Muscle layer of colon (tissue), 2 donors: ENCODE data around the gene CNIH3.

Experiments used
- H3K27ac ChIP-seq: one replicate; pipeline ENCODE4 v1.7.0; 2013; ENCODE audit warnings: low read depth, mild to moderate bottlenecking, low read length, moderate library complexity
- H3K27me3 ChIP-seq, 2 donors: one replicate each; pipeline ENCODE4 v1.7.0; 2013; ENCODE audit warnings: low read length in 2 of 2, mild to moderate bottlenecking in 2 of 2; ENCODE audit not compliant: insufficient read depth in 2 of 2, control insufficient read depth in 1 of 2
- H3K36me3 ChIP-seq: one replicate; pipeline ENCODE4 v1.7.0; 2013; ENCODE audit warnings: mild to moderate bottlenecking, low read length; ENCODE audit not compliant: insufficient read depth
- H3K4me1 ChIP-seq: one replicate; pipeline ENCODE4 v1.7.0; 2013; ENCODE audit warnings: mild to moderate bottlenecking, low read length; ENCODE audit not compliant: insufficient read depth
- H3K4me3 ChIP-seq, 2 donors: one replicate each; pipeline ENCODE4 v1.7.0; 2013; ENCODE audit warnings: low read length in 2 of 2, low read depth in 1 of 2, mild to moderate bottlenecking in 1 of 2, moderate library complexity in 1 of 2
- H3K9ac ChIP-seq: one replicate; pipeline ENCODE4 v1.7.0; 2013; ENCODE audit warnings: low read length
- H3K9me3 ChIP-seq: one replicate; pipeline ENCODE4 v1.7.0; 2013; ENCODE audit warnings: mild to moderate bottlenecking, low read length
- donor health status: abdominal sarcoma.
- donor health status: Adenocarcinoma of cecum.

Gene CNIH3

GRCh38 chr1:224632381-224632871 lies 16.3 kb downstream of the CNIH3 start:
- no peak overlapping the region for H3K9ac ChIP-seq
- no peaks in the 10 kb centered on the region for H3K4me1 ChIP-seq
- no peak overlapping the region for H3K4me3 ChIP-seq
- no peaks in the 10 kb centered on the region for H3K27me3 ChIP-seq
- no peak overlapping the region for H3K27ac ChIP-seq
- no peaks in the 10 kb centered on the region for H3K36me3 ChIP-seq
- H3K9me3 ChIP-seq: no peaks in the 10 kb centered on the region

DNA sequence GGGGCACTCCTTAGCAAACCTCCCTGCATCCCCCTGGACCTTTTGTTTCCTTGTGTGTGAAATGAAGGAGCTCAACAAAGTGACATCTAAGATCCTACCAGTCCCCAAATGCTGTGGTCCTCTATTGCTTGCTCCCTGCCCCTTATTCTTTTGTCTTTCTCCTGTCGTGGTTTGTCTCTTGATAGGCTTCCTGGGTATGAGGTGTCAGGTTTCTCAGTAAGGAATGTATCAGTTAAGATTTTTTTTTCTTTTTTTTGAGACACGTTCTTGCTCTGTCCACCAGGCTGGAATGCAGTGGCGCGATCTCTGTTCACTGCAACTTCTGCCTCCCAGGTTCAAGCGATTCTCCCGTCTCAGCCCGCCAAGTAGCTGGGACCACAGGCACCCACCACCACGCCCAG lies 16.8 kb downstream of the CNIH3 start:
- Histone ChIP-seq H3K9me3 (no peaks in the 10 kb centered on the region), H3K36me3 (no peaks in the 10 kb centered on the region), H3K4me3 (no peak overlapping the region), H3K27ac (no peak overlapping the region), H3K9ac (no peak overlapping the region), H3K4me1 (no peaks in the 10 kb centered on the region), H3K27me3 (no peaks in the 10 kb centered on the region)

DNA sequence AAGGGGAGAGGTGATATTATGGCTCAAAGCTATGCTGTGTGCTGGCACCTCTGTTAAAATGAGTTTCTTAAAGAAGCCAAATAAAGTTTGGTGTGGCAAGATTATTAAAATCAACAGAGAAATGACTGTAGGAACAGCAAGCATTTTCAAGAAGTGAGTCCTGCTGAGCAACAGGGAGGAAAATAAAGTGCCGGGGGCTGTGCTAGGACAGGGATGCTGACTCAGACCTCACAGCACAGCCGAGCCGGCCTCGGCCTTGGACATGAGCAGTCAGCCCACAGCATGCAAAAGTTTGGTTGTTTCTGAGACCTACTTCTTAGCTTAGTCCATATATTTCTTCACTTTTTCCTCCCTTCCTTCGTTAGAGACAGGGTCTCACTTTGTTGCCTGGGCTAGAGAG lies 19.2 kb downstream of the CNIH3 start:
- H3K9me3 ChIP-seq: no peaks in the 10 kb centered on the region
- H3K4me3 ChIP-seq: no peak overlapping the region
- no peaks in the 10 kb centered on the region for H3K4me1 ChIP-seq
- no peak overlapping the region for H3K27ac ChIP-seq
- no peaks in the 10 kb centered on the region for H3K27me3 ChIP-seq
- H3K36me3 ChIP-seq: no peaks in the 10 kb centered on the region
- no peak overlapping the region for H3K9ac ChIP-seq

DNA sequence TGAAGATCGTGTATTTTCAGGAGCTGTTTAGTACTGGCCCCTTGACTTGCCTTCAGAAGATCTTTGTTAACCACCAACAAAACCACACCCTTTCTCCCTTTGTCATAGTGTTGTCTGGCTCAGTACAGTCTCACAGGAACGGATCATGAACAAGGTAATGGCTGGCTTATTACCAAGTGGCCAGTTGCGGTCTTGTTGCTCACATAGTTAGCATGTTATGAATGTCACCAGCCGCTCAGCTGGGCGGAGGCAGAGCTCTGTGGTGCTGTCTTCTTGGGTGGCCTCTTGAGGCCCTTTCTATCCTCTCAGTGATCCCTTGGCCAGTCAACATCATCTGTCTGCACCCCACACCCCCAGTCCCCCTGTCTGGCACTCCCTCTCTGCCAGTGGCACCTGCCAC lies 21.4 kb downstream of the CNIH3 start:
- Histone ChIP-seq H3K9me3 (no peaks in the 10 kb centered on the region), H3K27ac (no peak overlapping the region), H3K4me3 (no peak overlapping the region), H3K27me3 (no peaks in the 10 kb centered on the region), H3K4me1 (no peaks in the 10 kb centered on the region), H3K36me3 (no peaks in the 10 kb centered on the region), H3K9ac (no peak overlapping the region)

- Histone ChIP-seq H3K36me3 (no peaks in the 10 kb centered on the region), H3K9ac (no peak overlapping the region), H3K27me3 (no peaks in the 10 kb centered on the region), H3K4me1 (no peaks in the 10 kb centered on the region), H3K9me3 (no peaks in the 10 kb centered on the region), H3K27ac (no peak overlapping the region), H3K4me3 (no peak overlapping the region)
Observed at GRCh38 chr1:224637936-224638335, 21.8 kb downstream of the CNIH3 start.

- Histone ChIP-seq H3K36me3 (no peaks in the 10 kb centered on the region), H3K9me3 (no peaks in the 10 kb centered on the region), H3K4me1 (no peaks in the 10 kb centered on the region), H3K27me3 (no peaks in the 10 kb centered on the region), H3K27ac (no peak overlapping the region), H3K9ac (no peak overlapping the region), H3K4me3 (no peak overlapping the region)
Observed at GRCh38 chr1:224639426-224639975, 23.4 kb downstream of the CNIH3 start.

DNA sequence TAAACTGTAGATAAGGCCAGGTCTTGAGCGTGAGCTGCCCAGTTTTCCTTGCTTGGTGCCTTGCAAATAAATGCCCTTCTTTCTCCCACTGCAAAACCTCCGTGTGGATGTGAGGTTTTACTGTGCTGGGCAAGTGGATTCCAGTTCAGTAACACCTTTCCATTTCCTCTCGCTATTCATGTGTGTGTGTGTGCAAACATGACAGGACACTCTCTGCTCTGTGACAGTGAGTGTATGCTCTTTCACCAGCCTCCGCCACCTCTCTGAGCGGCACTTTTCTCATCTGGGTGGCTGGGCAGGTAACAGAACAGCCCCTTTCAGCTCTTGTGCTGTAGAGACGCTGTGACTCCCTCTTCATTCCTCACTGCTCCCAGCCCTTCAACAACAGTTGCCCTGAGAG lies 23.9 kb downstream of the CNIH3 start:
- Histone ChIP-seq H3K27ac (no peak overlapping the region), H3K36me3 (no peaks in the 10 kb centered on the region), H3K27me3 (no peaks in the 10 kb centered on the region), H3K9ac (no peak overlapping the region), H3K9me3 (no peaks in the 10 kb centered on the region), H3K4me1 (no peaks in the 10 kb centered on the region), H3K4me3 (no peak overlapping the region)

- Histone ChIP-seq H3K4me3 (no peak overlapping the region), H3K9me3 (no peaks in the 10 kb centered on the region), H3K4me1 (no peaks in the 10 kb centered on the region), H3K27ac (no peak overlapping the region), H3K36me3 (no peaks in the 10 kb centered on the region), H3K9ac (no peak overlapping the region), H3K27me3 (no peaks in the 10 kb centered on the region)
Observed at GRCh38 chr1:224640587-224640986, 24.5 kb downstream of the CNIH3 start.

GRCh38 chr1:224641030-224641429 lies 24.9 kb downstream of the CNIH3 start:
- Histone ChIP-seq H3K27me3 (no peaks in the 10 kb centered on the region), H3K36me3 (no peaks in the 10 kb centered on the region), H3K4me1 (no peaks in the 10 kb centered on the region), H3K4me3 (no peak overlapping the region), H3K9me3 (no peaks in the 10 kb centered on the region), H3K27ac (no peak overlapping the region), H3K9ac (no peak overlapping the region)

DNA sequence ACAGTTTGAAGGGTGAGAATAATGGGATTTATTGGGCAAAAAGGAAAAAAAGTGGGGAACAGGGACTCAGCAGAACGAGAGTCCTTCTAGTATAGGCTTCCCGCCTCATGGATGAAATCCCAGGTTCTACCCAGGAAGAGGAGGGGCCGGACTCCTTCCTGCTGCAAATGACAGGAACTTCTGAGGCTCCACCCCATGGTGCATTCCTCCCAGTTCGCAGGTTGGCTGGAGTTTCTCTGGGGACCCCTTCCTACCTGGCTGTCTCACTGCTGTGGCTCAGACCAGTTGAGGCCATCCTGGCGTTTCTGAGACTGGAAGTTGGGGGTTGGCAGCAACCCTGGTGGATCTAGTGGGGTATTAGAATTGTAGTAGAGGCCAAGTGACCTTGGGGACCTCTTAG lies 27.5 kb downstream of the CNIH3 start:
- Histone ChIP-seq H3K9ac (no peak overlapping the region), H3K27me3 (no peaks in the 10 kb centered on the region), H3K4me3 (no peak overlapping the region), H3K36me3 (no peaks in the 10 kb centered on the region), H3K27ac (no peak overlapping the region), H3K9me3 (no peaks in the 10 kb centered on the region), H3K4me1 (no peaks in the 10 kb centered on the region)

GRCh38 chr1:224644553-224645154 lies 28.5 kb downstream of the CNIH3 start:
- Histone ChIP-seq H3K27me3 (no peaks in the 10 kb centered on the region), H3K4me3 (no peak overlapping the region), H3K9me3 (no peaks in the 10 kb centered on the region), H3K9ac (no peak overlapping the region), H3K36me3 (no peaks in the 10 kb centered on the region), H3K27ac (no peak overlapping the region), H3K4me1 (peaks cover 5% of the 10 kb centered on the region)

DNA sequence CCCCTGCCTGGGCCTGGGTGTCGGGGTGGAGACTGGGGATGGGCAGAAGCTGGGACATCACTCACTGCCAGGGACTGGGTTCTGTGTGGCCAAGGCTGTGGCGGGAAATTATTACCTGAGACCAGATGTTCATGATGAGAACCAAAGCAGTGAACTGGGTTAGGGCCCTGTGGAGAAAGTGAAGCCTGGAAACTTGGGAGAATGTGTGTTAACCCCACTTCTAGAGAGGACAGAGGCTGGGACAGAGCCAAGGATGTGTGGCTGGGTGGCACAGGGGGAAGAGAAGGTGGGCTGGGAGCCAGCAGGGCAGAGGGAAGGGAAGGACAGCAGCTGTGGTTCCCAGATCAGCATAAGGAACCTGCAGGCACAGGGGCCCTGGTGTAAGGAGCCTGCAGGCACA lies 31.3 kb downstream of the CNIH3 start:
- Histone ChIP-seq H3K9ac (no peak overlapping the region), H3K4me1 (peaks cover 14% of the 10 kb centered on the region), H3K9me3 (no peaks in the 10 kb centered on the region), H3K36me3 (no peaks in the 10 kb centered on the region), H3K27me3 (no peaks in the 10 kb centered on the region), H3K27ac (no peak overlapping the region), H3K4me3 (no peak overlapping the region)
